GM18861 (cell line): ENCODE data around the gene SLC1A7.

Source experiments
- ATAC-seq: cut with Tn5 transposase; IDR thresholded peaks from one replicate; pipeline ENCODE4 v1.9.1; 2021; ENCODE audit not compliant: unreplicated experiment

SLC1A7 gene

GRCh38 chr1:53160924-53161378 is 18.5 kb upstream of the SLC1A7 start:
- ATAC-seq = no peak

- ATAC-seq = no peak
Observed at GRCh38 chr1:53158900-53159299, 16.5 kb upstream of the SLC1A7 start.

GRCh38 chr1:53156783-53157182 is 14.3 kb upstream of the SLC1A7 start:
- no peak for ATAC-seq

GRCh38 chr1:53155945-53156344 is 13.5 kb upstream of the SLC1A7 start:
- no peak for ATAC-seq

GRCh38 chr1:53155534-53155933 is 13.1 kb upstream of the SLC1A7 start:
- ATAC-seq = no peak

GRCh38 chr1:53154859-53155438 is 12.5 kb upstream of the SLC1A7 start:
- no peak for ATAC-seq

- no peak for ATAC-seq
Observed at GRCh38 chr1:53153752-53154151, 11.3 kb upstream of the SLC1A7 start.

- no peak for ATAC-seq
Observed at GRCh38 chr1:53148123-53148522, 5.7 kb upstream of the SLC1A7 start.

- no peak for ATAC-seq
Observed at GRCh38 chr1:53147174-53147573, 4.7 kb upstream of the SLC1A7 start.

- ATAC-seq = no peak
Observed at GRCh38 chr1:53145942-53146708, 3.7 kb upstream of the SLC1A7 start.

GRCh38 chr1:53145619-53145941 is 3.1 kb upstream of the SLC1A7 start:
- ATAC-seq = no peak

GRCh38 chr1:53145051-53145600 is 2.7 kb upstream of the SLC1A7 start:
- no peak for ATAC-seq

- ATAC-seq = no peak
Observed at GRCh38 chr1:53144201-53144600, 1.8 kb upstream of the SLC1A7 start.

GRCh38 chr1:53143527-53143926 is 1.1 kb upstream of the SLC1A7 start:
- ATAC-seq = no peak

- ATAC-seq = no peak
Observed at GRCh38 chr1:53141487-53142055, 867 bp downstream of the SLC1A7 start.

- no peak for ATAC-seq
Observed at GRCh38 chr1:53140451-53140850, 2.0 kb downstream of the SLC1A7 start.

GRCh38 chr1:53139951-53140361 is 2.5 kb downstream of the SLC1A7 start:
- no peak for ATAC-seq

GRCh38 chr1:53138991-53139884 is 3.2 kb downstream of the SLC1A7 start:
- no peak for ATAC-seq

- no peak for ATAC-seq
Observed at GRCh38 chr1:53137729-53138128, 4.7 kb downstream of the SLC1A7 start.

- ATAC-seq = no peak
Observed at GRCh38 chr1:53135735-53136114, 6.7 kb downstream of the SLC1A7 start.
